K562 (cell line): ENCODE data around the gene SMIM22. TPM values are rescaled to one million over a fixed set of nuclear protein-coding genes. Genes with fewer than 3 reads are reported as not detected.

Source experiments
- ATAC-seq: fragments of 200-7000 bp; cut with Tn5 transposase; 3 replicates; pipeline ENCODE4 v1.9.1; 2020; ENCODE audit warnings: moderate library complexity
- BruUV-seq: library from RNA; stranded (reverse); fragments of 400-500 nt; replicated peaks from 2 replicates; lab custom pipeline; 2021; lab: Mats Ljungman, UMichigan
- CTCF ChIA-PET: fragments of 300-600 bp; formaldehyde crosslinking; extraction: SDS; loops from one replicate; lab custom pipeline; 2021; ENCODE audit warnings: low intra/inter-chr PET ratio; lab: Yijun Ruan, JAX
- POLR2A ChIA-PET: fragments of 300-600, 350-650 bp; sonication (Branson Sonifier 250); formaldehyde crosslinking; extraction: SDS; loops from one replicate; lab custom pipeline; 2021; ENCODE audit warnings: antibody characterized with exemption, inconsistent platforms; lab: Yijun Ruan, JAX
- DNase-seq, 4 experiments: peaks; one replicate each; pipeline versions ENCODE4 v3.0.0 to v3.0.0-alpha.2; 2011 to 2018; ENCODE audit warnings: low spot score in 3 of 4, mixed read lengths in 3 of 4; ENCODE audit errors: extremely low read depth in 1 of 4
- FAIRE-seq: peaks from 2 replicates; lab custom pipeline; 2011; peaks lifted over from hg19 to GRCh38; lab: Jason Lieb, UNC
- H2AFZ ChIP-seq: 2 replicates; pipeline ENCODE4 v1.6.0; 2011; ENCODE audit warnings: low read depth, low read length, control low read depth, inconsistent platforms
- H3K27ac ChIP-seq: fragments of 200-600 bp; 3 replicates; pipeline ENCODE4 v1.8.0; 2011; ENCODE audit warnings: low read depth, mild to moderate bottlenecking, control low read depth, inconsistent platforms, low read length, moderate library complexity, mixed read lengths; ENCODE audit errors: extremely low read depth
- H3K27me3 ChIP-seq, 2 experiments: fragments of 300-600 bp in 1 of 2; 2 replicates in 1 of 2; 3 replicates in 1 of 2; pipeline versions ENCODE4 v1.6.0 to v1.8.0; 2011; ENCODE audit warnings: inconsistent platforms in 2 of 2, low read length in 2 of 2, mild to moderate bottlenecking in 1 of 2, mixed read lengths in 1 of 2, moderate library complexity in 1 of 2; ENCODE audit not compliant: control insufficient read depth in 2 of 2, insufficient read depth in 2 of 2
- H3K36me3 ChIP-seq: fragments of 300-600 bp; 3 replicates; pipeline ENCODE4 v1.8.0; 2011; ENCODE audit warnings: mild to moderate bottlenecking, low read length, inconsistent platforms; ENCODE audit not compliant: control insufficient read depth, insufficient read depth
- H3K4me1 ChIP-seq, 2 experiments: fragments of 200-600 bp in 1 of 2; replicated peaks in 1 of 2; 2 replicates in 1 of 2; 3 replicates in 1 of 2; pipeline versions ENCODE4 v1.5.1 to v1.8.0; 2011; ENCODE audit warnings: inconsistent platforms in 2 of 2, low read length in 2 of 2, mild to moderate bottlenecking in 1 of 2, mixed read lengths in 1 of 2, moderate library complexity in 1 of 2; ENCODE audit not compliant: control insufficient read depth in 2 of 2, insufficient read depth in 2 of 2
- H3K4me2 ChIP-seq: 2 replicates; pipeline ENCODE4 v1.6.1; 2011; ENCODE audit warnings: low read length, control low read depth, inconsistent platforms, mixed read lengths; ENCODE audit not compliant: insufficient read depth
- H3K4me3 ChIP-seq: fragments of 200-600 bp; sonication (generic), shearing (Covaris generic); 2 replicates; pipeline ENCODE4 v1.5.1; 2016; ENCODE audit warnings: control low read depth, inconsistent platforms
- H3K79me2 ChIP-seq: fragments of 200-600 bp; 3 replicates; pipeline ENCODE4 v1.8.0; 2011; ENCODE audit warnings: low read length, inconsistent platforms; ENCODE audit not compliant: control insufficient read depth, insufficient read depth
- H3K9ac ChIP-seq, 2 experiments: 2 replicates each; pipeline versions ENCODE4 v1.6.0 to v1.6.1; 2011; ENCODE audit warnings: low read depth in 2 of 2, low read length in 2 of 2, control low read depth in 1 of 2, inconsistent platforms in 1 of 2, mild to moderate bottlenecking in 1 of 2, mixed read lengths in 1 of 2; ENCODE audit not compliant: insufficient read depth in 1 of 2
- H3K9me1 ChIP-seq: one replicate; pipeline ENCODE4 v1.6.0; 2011; ENCODE audit warnings: inconsistent platforms, mild to moderate bottlenecking, low read length, moderate library complexity; ENCODE audit not compliant: control insufficient read depth, insufficient read depth
- H3K9me3 ChIP-seq: replicated peaks from 2 replicates; pipeline ENCODE4 v1.5.1; 2011; ENCODE audit warnings: low read depth, low read length, inconsistent platforms; ENCODE audit not compliant: control insufficient read depth, insufficient read depth
- H4K20me1 ChIP-seq: replicated peaks from 2 replicates; pipeline ENCODE4 v1.6.1; 2011; ENCODE audit warnings: low read length, inconsistent platforms, mixed read lengths; ENCODE audit not compliant: control insufficient read depth, insufficient read depth
- CEBPG ChIP-seq, 3 experiments: fragments of 200-800 bp in 1 of 3; sonication (Bioruptor generic) in 1 of 3; sonication (generic) in 1 of 3; formaldehyde crosslinking in 1 of 3; IDR thresholded peaks in 2 of 3; conservative IDR thresholded peaks in 1 of 3; 2 replicates each; pipeline versions ENCODE4 v1.6.1 to v1.8.0; 2016 to 2022; ENCODE audit warnings: missing compliant biosample characterization in 2 of 3, missing genetic modification characterization in 2 of 3, mild to moderate bottlenecking in 1 of 3, missing genetic modification reagents in 1 of 3
- ELF2 ChIP-seq: fragments of 250-450 bp; sonication (Bioruptor Pico); IDR thresholded peaks from 2 replicates; pipeline ENCODE4 v1.5.0; 2021; ENCODE audit warnings: mild to moderate bottlenecking
- EP400 ChIP-seq: fragments of 450-650 bp; IDR thresholded peaks from 2 replicates; pipeline ENCODE4 v1.6.1; 2017; ENCODE audit warnings: antibody characterized with exemption, mild to moderate bottlenecking, moderate library complexity
- MLLT1 ChIP-seq, 2 experiments: fragments of 450-650 bp; IDR thresholded peaks; 2 replicates each; pipeline ENCODE4 v1.6.1; 2016
- MNT ChIP-seq, 2 experiments: fragments of 450-650 bp; conservative IDR thresholded peaks; 2 replicates each; pipeline ENCODE4 v1.6.1; 2017; ENCODE audit warnings: mild to moderate bottlenecking in 2 of 2, moderate library complexity in 2 of 2
- MTA3 ChIP-seq: fragments of 450-650 bp; formaldehyde crosslinking; IDR thresholded peaks from 2 replicates; pipeline ENCODE4 v1.6.1; 2017; ENCODE audit warnings: mild to moderate bottlenecking, borderline replicate concordance
- POU5F1 ChIP-seq: fragments of 150-350 bp; IDR thresholded peaks from 2 replicates; pipeline ENCODE4 v1.6.1; 2014; ENCODE audit warnings: borderline replicate concordance, low read length, low read depth, mild to moderate bottlenecking; ENCODE audit not compliant: partially characterized antibody
- RB1 ChIP-seq: fragments of 450-650 bp; IDR thresholded peaks from 2 replicates; pipeline ENCODE4 v1.6.1; 2017; ENCODE audit warnings: low read depth, mild to moderate bottlenecking
- RBM25 ChIP-seq: fragments of 200-400 bp; formaldehyde crosslinking; IDR thresholded peaks from 2 replicates; pipeline ENCODE4 v1.6.1; 2018; ENCODE audit warnings: low read length, low read depth, moderate library complexity; ENCODE audit not compliant: severe bottlenecking
- STAT5B ChIP-seq: fragments of 250-450 bp; sonication (Bioruptor Pico); IDR thresholded peaks from 2 replicates; pipeline ENCODE4 v1.8.0; 2021; ENCODE audit warnings: mild to moderate bottlenecking, inconsistent platforms
- TEAD4 ChIP-seq, 2 experiments: sonication (generic) in 1 of 2; formaldehyde crosslinking in 1 of 2; IDR thresholded peaks; 2 replicates each; pipeline versions ENCODE4 v1.6.1 to v1.8.0; 2012 to 2022; ENCODE audit warnings: borderline replicate concordance in 1 of 2, inconsistent platforms in 1 of 2, low read length in 1 of 2, mild to moderate bottlenecking in 1 of 2, missing genetic modification reagents in 1 of 2
- ZFX ChIP-seq: sonication (generic); formaldehyde crosslinking; IDR thresholded peaks from 2 replicates; pipeline ENCODE4 v1.8.0; 2022; ENCODE audit warnings: mild to moderate bottlenecking, missing genetic modification reagents, moderate library complexity
- ZNF134 ChIP-seq: fragments of 250-450 bp; sonication (Bioruptor Pico); conservative IDR thresholded peaks from 2 replicates; pipeline ENCODE4 v1.4.0; 2020
- ZNF311 ChIP-seq: fragments of 250-450 bp; sonication (Bioruptor Pico); IDR thresholded peaks from 2 replicates; pipeline ENCODE4 v1.4.0; 2020; ENCODE audit warnings: mild to moderate bottlenecking, moderate library complexity
- ZNF584 ChIP-seq: fragments of 200-800 bp; sonication (Bioruptor generic); IDR thresholded peaks from 2 replicates; pipeline ENCODE4 v1.6.1; 2016; ENCODE audit warnings: low read depth, mild to moderate bottlenecking, missing genetic modification characterization, missing compliant biosample characterization
- ZNF589 ChIP-seq: fragments of 200-800 bp; sonication (Bioruptor generic); IDR thresholded peaks from 2 replicates; pipeline ENCODE4 v1.6.1; 2016; ENCODE audit warnings: low read depth, missing genetic modification characterization, missing compliant biosample characterization
- WGBS: fragments of 100-300 bp; shearing (Covaris generic); methylation state at CpG from one replicate; pipeline ENCODE4 v1.1.6; 2016; ENCODE audit warnings: low coverage, mixed read lengths; ENCODE audit not compliant: insufficient coverage; ENCODE audit errors: missing lambda C conversion rate; 5-methylcytosine and 5-hydroxymethylcytosine counted together
- in situ Hi-C: fragments of 300-500 bp; cut with MboI; formaldehyde crosslinking; loops from 4 replicates; pipeline ENCODE4 v1.15.0; 2018; ENCODE audit warnings: inconsistent platforms, mixed read lengths
- intact Hi-C: fragments of 100-400 bp; cut with micrococcal nuclease; formaldehyde crosslinking; loops from 2 replicates; pipeline ENCODE4 v1.14.2; 2022
- polyA plus RNA-seq, 8 experiments: library from polyadenylated mRNA; depleted of rRNA in 4 of 8; stranded (reverse) in 5 of 8; unstranded in 3 of 8; fragments of >200 nt; fragmentation: Nextera tagmentation in 2 of 8; fragmentation: Illumina TruSeq in 1 of 8; extraction: Ambion mirVana in 2 of 8; extraction: Trizol in 1 of 8; gene quantifications; 2 replicates each; pipeline versions ENCODE4 v1.2.1 to v1.2.3, GENCODE V29; 2011 to 2014; ENCODE audit warnings: inconsistent platforms in 1 of 8, missing spikeins in 1 of 8
- total RNA-seq, 7 experiments: library from RNA; depleted of rRNA in 6 of 7; stranded (reverse); fragments of >200 nt in 6 of 7; fragmentation: Illumina TruSeq in 2 of 7; extraction: Trizol in 2 of 7; gene quantifications; 2 replicates each; pipeline versions ENCODE4 v1.2.1 to v1.2.3, GENCODE V29; 2011 to 2021; ENCODE audit warnings: low replicate concordance in 1 of 7

SMIM22 gene
- total and polyA plus RNA-seq, 9 of the 15 experiments (the other 6 are each of a cell fraction or from before 2014, with no cell fraction given), result not detected

DNA sequence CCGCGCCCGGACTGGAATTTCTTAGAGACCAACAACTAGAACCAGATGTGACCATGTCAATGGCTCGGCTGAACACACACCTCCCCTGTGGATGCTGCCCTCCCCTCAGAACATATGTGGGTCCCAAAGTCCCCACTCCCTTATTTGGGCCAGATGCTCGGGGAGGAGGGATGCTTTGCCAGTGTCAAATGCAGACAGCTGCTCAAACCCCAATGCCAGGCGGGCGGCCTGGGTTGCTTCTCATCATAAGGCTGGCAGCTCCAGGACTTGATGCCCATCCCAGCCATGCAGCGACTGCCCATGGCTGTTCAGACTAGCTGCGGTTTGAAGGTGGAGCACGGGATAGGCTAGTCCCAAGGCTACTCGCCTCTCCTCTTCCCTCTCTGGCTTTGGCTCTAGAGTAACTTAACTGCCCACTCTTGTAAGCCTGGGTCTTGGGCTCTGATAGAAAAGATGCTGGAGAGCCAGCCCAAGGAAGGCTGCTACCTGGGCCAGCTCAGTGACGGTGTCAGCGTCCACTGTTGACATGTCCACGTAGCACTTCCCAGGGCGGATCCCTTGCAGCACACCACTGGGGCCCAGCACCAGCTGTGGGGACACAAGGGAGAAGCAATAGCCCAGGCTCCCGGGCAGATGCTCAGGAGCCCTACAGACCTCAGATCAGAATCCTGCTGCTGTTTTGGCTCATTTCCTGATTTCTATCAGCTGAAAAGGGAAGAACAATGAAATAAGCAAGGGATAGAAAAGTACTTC, 18.3 kb downstream of the SMIM22 start:
- CTCF ChIA-PET, result no interaction called here
- no peak for DNase-seq
- Histone ChIP-seq H3K36me3 (peaks cover 79% of the 10 kb centered on the region; the same call in 2 of the 3 replicates), H3K27ac (no peak overlapping the region), H3K4me3 (no peak overlapping the region), H3K9ac (no peak overlapping the region), H3K27me3 (no peaks in the 10 kb centered on the region), H3K9me3 (no peaks in the 10 kb centered on the region), H4K20me1 (no peaks in the 10 kb centered on the region; the same call in 1 of the 2 replicates)
- no peak for FAIRE-seq
- POLR2A ChIA-PET, result interaction anchor here (0.5 to 1.3 kb wide), 2 partner anchors 10 to 218 kb away, joined by 3 to 7 read pairs; partner anchors contain the start of gene ROGDI
- in situ Hi-C loops, result no loop called here
- WGBS, result 96% methylated on average over 15 of the region's 16 CpGs
- BruUV-seq, result no TSS peak
- TF ChIP-seq ZNF134 (no peak), MLLT1 (IDR thresholded peaks at IDR 0.05) (no peak), RBM25 (no peak), ZFX (no peak), MTA3 (no peak), ELF2 (CRISPR knock-in tag) (no peak), EP400 (no peak), ZNF311 (CRISPR knock-in tag) (no peak), RB1 (no peak), ZNF589 (CRISPR knock-in tag) (no peak), MNT (conservative IDR thresholded peaks at IDR 0.05) (no peak), POU5F1 (no peak), CEBPG (CRISPR knock-in tag; IDR thresholded peaks at IDR 0.05) (no peak), CEBPG (tag; conservative IDR thresholded peaks at IDR 0.05 in 1 of 2, IDR thresholded peaks at IDR 0.05 in 1 of 2) (no peak), STAT5B (CRISPR knock-in tag) (no peak), TEAD4 (IDR thresholded peaks at IDR 0.05; ENCODE audit: low read length) (no peak), TEAD4 (CRISPR knock-in tag; IDR thresholded peaks at IDR 0.05; ENCODE audit: borderline replicate concordance) (no peak), ZNF584 (CRISPR knock-in tag) (no peak)
- TF ChIP-seq, all 486 proteins: peak for 0
- Histone ChIP-seq H3K9me1 (no peaks in the 10 kb centered on the region), H2AFZ (no peak overlapping the region), H3K4me1 (peaks cover 0 to 3% of the 10 kb centered on the region in 2 experiments; a peak in 2 of 5 replicates), H3K79me2 (no peaks in the 10 kb centered on the region), H3K4me2 (no peak overlapping the region)
- ATAC-seq, result no peak
- intact Hi-C loops, result no loop called here
